Measurements from ENCODE around the gene SLC9B2.
"Not testable (repeated sequence)": the region's sequence is repeated elsewhere in the genome, so short reads cannot be mapped to it uniquely, and the experiment has no call there.

Gene SLC9B2

DNA sequence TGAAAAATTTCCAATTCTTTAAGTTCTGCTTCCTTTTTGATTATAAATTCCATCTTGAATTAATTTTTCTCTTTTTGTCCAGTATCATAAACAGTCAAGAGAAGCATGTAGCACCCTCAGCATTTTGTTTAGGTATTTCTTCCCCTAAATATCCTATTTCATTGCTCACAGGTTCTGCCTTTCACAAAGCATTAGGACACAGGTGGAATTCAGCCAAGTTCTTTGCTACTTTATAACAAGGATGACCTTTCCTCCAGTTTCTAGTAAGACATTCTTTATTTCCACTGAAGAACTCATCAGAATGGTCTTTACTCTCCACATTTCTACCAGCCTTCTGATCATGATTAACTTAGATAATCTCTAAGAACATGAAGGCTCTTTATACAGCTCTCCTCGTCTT is 64.5 kb downstream of the SLC9B2 start:
- in situ Hi-C loops (cut with HindIII; ENCODE audit: low sequenced_read_pairs) = no loop called here
- H3K4me3 ChIP-seq (ENCODE audit: low read depth, low read length) = no peak overlapping the region
- peak; percentile 74 for DNase-seq (ENCODE audit: low read depth)
- TF ChIP-seq, protein P1, sequence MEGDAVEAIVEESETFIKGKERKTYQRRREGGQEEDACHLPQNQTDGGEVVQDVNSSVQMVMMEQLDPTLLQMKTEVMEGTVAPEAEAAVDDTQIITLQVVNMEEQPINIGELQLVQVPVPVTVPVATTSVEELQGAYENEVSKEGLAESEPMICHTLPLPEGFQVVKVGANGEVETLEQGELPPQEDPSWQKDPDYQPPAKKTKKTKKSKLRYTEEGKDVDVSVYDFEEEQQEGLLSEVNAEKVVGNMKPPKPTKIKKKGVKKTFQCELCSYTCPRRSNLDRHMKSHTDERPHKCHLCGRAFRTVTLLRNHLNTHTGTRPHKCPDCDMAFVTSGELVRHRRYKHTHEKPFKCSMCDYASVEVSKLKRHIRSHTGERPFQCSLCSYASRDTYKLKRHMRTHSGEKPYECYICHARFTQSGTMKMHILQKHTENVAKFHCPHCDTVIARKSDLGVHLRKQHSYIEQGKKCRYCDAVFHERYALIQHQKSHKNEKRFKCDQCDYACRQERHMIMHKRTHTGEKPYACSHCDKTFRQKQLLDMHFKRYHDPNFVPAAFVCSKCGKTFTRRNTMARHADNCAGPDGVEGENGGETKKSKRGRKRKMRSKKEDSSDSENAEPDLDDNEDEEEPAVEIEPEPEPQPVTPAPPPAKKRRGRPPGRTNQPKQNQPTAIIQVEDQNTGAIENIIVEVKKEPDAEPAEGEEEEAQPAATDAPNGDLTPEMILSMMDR (IDR thresholded peaks at IDR 0.05; ENCODE audit: low read depth, low read length, missing control alignments) = no peak

DNA sequence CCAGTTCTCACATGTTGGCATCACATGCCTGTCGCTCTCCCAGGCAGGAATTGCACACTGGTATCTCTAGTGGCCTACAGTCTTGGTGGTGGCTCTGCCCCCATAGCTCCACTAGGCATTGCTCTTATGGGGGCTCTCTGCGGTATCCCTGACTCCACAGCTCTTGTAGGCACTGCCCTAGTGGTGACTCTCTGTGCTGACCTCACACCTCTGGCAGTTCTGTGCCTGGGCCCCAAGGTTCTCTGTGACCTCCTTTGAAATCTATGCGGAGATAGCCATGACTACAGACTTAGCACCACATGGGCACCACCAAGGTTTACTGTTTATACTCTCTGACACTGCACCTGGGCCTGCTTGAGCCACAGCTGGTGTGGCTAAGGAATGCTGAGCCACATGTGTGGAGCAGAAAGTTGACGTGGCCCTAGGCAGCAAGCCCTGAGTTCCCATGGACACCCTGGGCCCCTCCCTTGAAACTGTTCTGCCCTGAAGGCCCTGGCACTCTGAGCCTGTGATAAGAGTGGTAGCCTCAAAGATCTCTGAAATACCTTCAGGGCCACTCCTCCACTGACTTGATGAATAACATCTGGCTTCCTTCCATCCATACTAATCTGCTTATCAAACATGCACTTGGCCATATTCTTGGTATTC is 65.1 kb downstream of the SLC9B2 start:
- TF ChIP-seq, protein P1 (IDR thresholded peaks at IDR 0.05; ENCODE audit: low read depth, low read length, missing control alignments) = no peak
- in situ Hi-C loops (cut with HindIII; ENCODE audit: low sequenced_read_pairs) = no loop called here
- H3K4me3 ChIP-seq (ENCODE audit: low read depth, low read length) = no peak overlapping the region
- DNase-seq (ENCODE audit: low read depth) = peak; percentile 2

DNA sequence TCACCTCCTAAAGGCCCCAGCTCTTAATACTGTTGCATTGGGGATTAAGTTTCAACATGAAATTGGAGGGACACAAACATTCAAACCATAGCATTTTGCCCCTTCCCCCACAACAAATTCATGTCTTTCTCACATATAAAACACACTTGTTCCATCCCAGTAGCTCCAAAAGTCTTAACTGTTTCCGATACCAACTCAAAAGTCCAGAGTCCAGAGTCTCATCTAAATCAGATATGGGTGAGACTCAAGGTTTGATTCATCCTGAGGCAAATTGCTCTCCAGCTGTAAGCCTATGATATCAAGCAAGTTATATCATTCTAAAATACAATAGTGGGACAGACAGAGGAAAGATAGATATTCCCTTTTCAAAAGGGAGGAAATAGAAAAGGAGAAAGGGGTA is 65.8 kb downstream of the SLC9B2 start:
- H3K4me3 ChIP-seq (ENCODE audit: low read depth, low read length) = no peak overlapping the region
- in situ Hi-C loops (cut with HindIII; ENCODE audit: low sequenced_read_pairs) = no loop called here
- TF ChIP-seq, protein P1 (IDR thresholded peaks at IDR 0.05; ENCODE audit: low read depth, low read length, missing control alignments) = no peak
- no peak for DNase-seq (ENCODE audit: low read depth)

DNA sequence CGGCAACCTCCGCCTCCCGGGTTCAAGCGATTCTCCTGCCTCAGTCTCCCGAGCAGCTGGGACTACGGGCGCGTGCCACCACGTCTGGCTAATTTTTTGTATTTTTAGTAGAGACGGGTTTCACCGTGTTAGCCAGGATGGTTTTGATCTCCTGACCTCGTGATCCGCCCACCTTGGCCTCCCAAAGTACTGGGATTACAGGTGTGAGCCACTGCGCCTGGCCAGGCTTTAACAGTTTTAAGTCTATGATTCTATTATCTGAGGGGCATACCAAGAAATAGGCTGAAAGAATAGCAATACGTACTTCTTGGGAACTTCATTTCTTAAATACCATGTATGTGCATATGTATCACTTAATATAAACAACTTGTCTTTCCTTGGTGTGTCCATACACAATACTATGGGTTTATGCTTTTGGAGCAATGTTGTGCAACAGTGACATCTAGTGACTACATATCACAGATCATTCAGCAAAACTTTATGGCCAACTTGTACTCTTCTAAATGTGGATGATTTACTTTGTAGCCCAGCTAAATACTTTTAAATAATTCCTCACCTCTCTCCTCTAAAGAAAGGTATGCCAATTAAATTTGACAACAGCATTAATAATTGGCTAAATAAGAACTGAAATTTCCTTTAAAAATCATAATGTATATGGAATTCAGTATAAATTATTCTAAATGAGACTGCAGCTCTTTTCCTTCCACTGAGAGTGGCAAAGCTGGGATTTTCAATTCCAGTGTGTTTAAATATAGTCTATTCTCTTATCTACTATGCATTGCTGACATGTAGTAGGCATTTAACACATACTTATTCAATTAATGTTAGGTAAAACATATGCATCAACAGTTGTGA is 67.5 kb downstream of the SLC9B2 start:
- TF ChIP-seq, protein P1 (IDR thresholded peaks at IDR 0.05; ENCODE audit: low read depth, low read length, missing control alignments) = peak; percentile 58
- in situ Hi-C loops (cut with HindIII; ENCODE audit: low sequenced_read_pairs) = no loop called here
- peak; percentile 77 for DNase-seq (ENCODE audit: low read depth)

DNA sequence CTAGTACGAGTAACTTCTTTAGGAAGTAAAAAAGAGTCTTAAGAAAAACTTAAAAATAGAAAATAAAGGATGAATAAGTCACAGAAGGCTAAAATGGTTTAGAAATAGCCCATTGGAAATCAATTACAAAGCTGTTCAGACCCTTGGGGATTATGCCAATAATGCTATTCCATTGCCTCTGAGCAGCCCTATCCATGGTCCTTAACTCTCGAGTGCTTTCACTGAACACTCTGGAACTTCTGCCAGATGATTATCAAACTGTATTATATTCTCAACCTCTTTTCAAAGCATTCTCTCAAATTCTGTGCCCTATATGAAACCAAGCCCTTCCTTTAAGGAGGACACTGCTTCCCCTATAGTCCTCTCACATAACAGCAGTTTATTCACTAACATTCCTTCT is 74.0 kb downstream of the SLC9B2 start:
- in situ Hi-C loops (cut with HindIII; ENCODE audit: low sequenced_read_pairs) = loop anchor here (5.0 kb wide), 1 partner anchor 380 kb away; no protein-coding TSS in a partner anchor
- no peak overlapping the region for H3K4me3 ChIP-seq (ENCODE audit: low read depth, low read length)
- peak; percentile 41 for DNase-seq (ENCODE audit: low read depth)
- TF ChIP-seq, protein P1 (IDR thresholded peaks at IDR 0.05; ENCODE audit: low read depth, low read length, missing control alignments) = no peak

More for the DNA sequence above, 67.5 kb downstream of the SLC9B2 start:
- no peak overlapping the region for H3K4me3 ChIP-seq (ENCODE audit: low read depth, low read length)

DNA sequence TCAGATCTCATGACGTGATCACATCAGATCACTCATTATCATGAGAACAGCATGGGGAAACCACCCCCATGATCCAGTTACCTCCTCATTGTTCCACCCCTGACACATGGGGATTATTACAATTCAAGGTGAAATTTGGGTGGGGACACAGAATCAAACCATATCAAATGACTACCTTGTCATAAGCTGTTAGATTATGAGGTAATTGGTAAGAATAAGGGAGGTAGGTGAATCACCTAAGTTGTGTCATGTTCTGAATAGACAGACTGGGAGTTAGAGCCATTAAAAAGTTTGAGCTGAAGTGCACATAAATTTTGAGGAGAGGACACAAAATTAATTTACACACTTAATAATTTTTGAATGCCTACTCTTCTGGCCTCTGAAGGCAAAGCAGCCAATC is 81.8 kb downstream of the SLC9B2 start:
- DNase-seq (ENCODE audit: low read depth) = no peak
- in situ Hi-C loops (cut with HindIII; ENCODE audit: low sequenced_read_pairs) = no loop called here
- TF ChIP-seq, protein P1 (IDR thresholded peaks at IDR 0.05; ENCODE audit: low read depth, low read length, missing control alignments) = no peak
- no peak overlapping the region for H3K4me3 ChIP-seq (ENCODE audit: low read depth, low read length)

DNA sequence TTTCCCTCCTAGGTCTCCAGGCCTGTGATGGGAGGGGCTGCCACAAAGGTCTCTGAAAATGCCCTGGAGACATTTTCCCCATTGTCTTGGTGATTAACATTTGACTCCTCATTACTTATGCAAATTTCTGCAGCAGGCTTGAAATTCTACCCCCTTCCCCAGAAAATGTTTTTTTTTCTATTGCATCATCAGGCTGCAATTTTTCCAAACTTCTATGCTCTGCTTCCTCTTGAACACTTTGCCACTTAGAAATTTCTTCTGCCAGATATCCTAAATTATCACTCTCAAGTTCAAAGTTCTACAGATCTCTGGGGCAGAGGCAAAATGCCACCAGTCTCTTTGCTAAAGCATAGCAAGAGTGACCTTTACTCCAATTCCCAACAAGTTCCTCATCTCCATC is 82.6 kb downstream of the SLC9B2 start:
- DNase-seq (ENCODE audit: low read depth); in situ Hi-C loops (cut with HindIII; ENCODE audit: low sequenced_read_pairs); H3K4me3 ChIP-seq (ENCODE audit: low read depth, low read length): not testable (repeated sequence)

Measured in astrocyte of the cerebellum (primary cell).